H1 (cell line): Measurements from ENCODE around the gene ATL3. TPM values are rescaled to one million over a fixed set of nuclear protein-coding genes. Genes with fewer than 3 reads are reported as not detected.

ENCODE experiments used
- ASH2L ChIP-seq: fragments of 200-600, 300-600 bp; sonication (generic); IDR thresholded peaks from one replicate; pipeline ENCODE4 v1.7.1; 2017; ENCODE audit warnings: low read length
- BACH1 ChIP-seq: IDR thresholded peaks from 2 replicates; pipeline ENCODE4 v1.6.1; 2012; ENCODE audit warnings: low read length, improper control_type of control experiment
- CBX5 ChIP-seq: fragments of 300-800, 300-1000 bp; sonication (generic); IDR thresholded peaks from 2 replicates; pipeline ENCODE4 v1.7.1; 2016; ENCODE audit warnings: antibody characterized with exemption, low read length, low read depth
- CBX8 ChIP-seq: fragments of 300-800, 300-1000 bp; sonication (generic); IDR thresholded peaks from 2 replicates; pipeline ENCODE4 v1.7.1; 2016; ENCODE audit warnings: low read depth, low read length, borderline replicate concordance
- CHD2 ChIP-seq: IDR thresholded peaks from 2 replicates; pipeline ENCODE4 v1.6.1; 2012; ENCODE audit warnings: low read length, improper control_type of control experiment
- CREB1 ChIP-seq: IDR thresholded peaks from 2 replicates; pipeline ENCODE4 v1.6.1; 2012; ENCODE audit warnings: inconsistent platforms
- E2F6 ChIP-seq: IDR thresholded peaks from 2 replicates; pipeline ENCODE4 v1.6.1; 2012; ENCODE audit warnings: inconsistent platforms
- EP300 ChIP-seq, 2 experiments: IDR thresholded peaks; 1 replicate in 1 of 2; 2 replicates in 1 of 2; pipeline ENCODE4 v1.6.1; 2011 to 2012; ENCODE audit warnings: low read depth in 2 of 2, low read length in 2 of 2, mild to moderate bottlenecking in 2 of 2, borderline replicate concordance in 1 of 2, inconsistent platforms in 1 of 2, moderate library complexity in 1 of 2
- HDAC2 ChIP-seq, 2 experiments: fragments of 300-600 bp in 1 of 2; sonication (generic) in 1 of 2; IDR thresholded peaks; 2 replicates each; pipeline ENCODE4 v1.6.1; 2011 to 2012; ENCODE audit warnings: low read depth in 2 of 2, low read length in 2 of 2, mild to moderate bottlenecking in 2 of 2, moderate library complexity in 2 of 2, borderline replicate concordance in 1 of 2, inconsistent platforms in 1 of 2
- KDM4A ChIP-seq: IDR thresholded peaks from one replicate; pipeline ENCODE4 v1.7.1; 2012; ENCODE audit warnings: low read depth, mild to moderate bottlenecking, moderate library complexity, low read length, inconsistent platforms; ENCODE audit not compliant: severe bottlenecking
- MAFK ChIP-seq: IDR thresholded peaks from 2 replicates; pipeline ENCODE4 v1.6.1; 2012; ENCODE audit warnings: low read depth, mild to moderate bottlenecking, improper control_type of control experiment, low read length
- RAD21 ChIP-seq, 2 experiments: IDR thresholded peaks in 1 of 2; conservative IDR thresholded peaks in 1 of 2; 2 replicates each; pipeline ENCODE4 v1.6.1; 2011; ENCODE audit warnings: low read depth in 2 of 2, low read length in 2 of 2, improper control_type of control experiment in 1 of 2, inconsistent platforms in 1 of 2, mild to moderate bottlenecking in 1 of 2, moderate library complexity in 1 of 2
- SIN3A ChIP-seq, 2 experiments: IDR thresholded peaks in 1 of 2; conservative IDR thresholded peaks in 1 of 2; 2 replicates each; pipeline ENCODE4 v1.6.1; 2011 to 2012; ENCODE audit warnings: low read length in 2 of 2, improper control_type of control experiment in 1 of 2, low read depth in 1 of 2, mild to moderate bottlenecking in 1 of 2
- SIRT6 ChIP-seq: IDR thresholded peaks from one replicate; pipeline ENCODE4 v1.7.1; 2012; ENCODE audit warnings: low read length, inconsistent platforms
- SP4 ChIP-seq: IDR thresholded peaks from 2 replicates; pipeline ENCODE4 v1.6.1; 2012; ENCODE audit warnings: low read length, inconsistent platforms
- SUZ12 ChIP-seq: fragments of 200-600 bp; sonication (generic); IDR thresholded peaks from 2 replicates; pipeline ENCODE4 v1.6.1; 2012; ENCODE audit warnings: mild to moderate bottlenecking, inconsistent platforms, low read length, moderate library complexity, mixed read lengths
- TAF1 ChIP-seq: IDR thresholded peaks from 2 replicates; pipeline ENCODE4 v1.6.1; 2011; ENCODE audit warnings: mild to moderate bottlenecking, low read depth, low read length
- TBP ChIP-seq: IDR thresholded peaks from 2 replicates; pipeline ENCODE4 v1.6.1; 2011; ENCODE audit warnings: low read depth, low read length, improper control_type of control experiment
- TEAD4 ChIP-seq: IDR thresholded peaks from 2 replicates; pipeline ENCODE4 v1.6.1; 2012; ENCODE audit warnings: low read depth, low read length, inconsistent platforms, mixed read lengths
- USF2 ChIP-seq: IDR thresholded peaks from 2 replicates; pipeline ENCODE4 v1.6.1; 2011; ENCODE audit warnings: low read length, improper control_type of control experiment
- YY1 ChIP-seq: IDR thresholded peaks from 2 replicates; pipeline ENCODE4 v1.6.1; 2011; ENCODE audit warnings: low read depth, mild to moderate bottlenecking, low read length
- polyA plus RNA-seq, 7 experiments: library from polyadenylated mRNA; depleted of rRNA in 3 of 7; stranded (reverse) in 5 of 7; unstranded in 2 of 7; fragments of >200 nt in 5 of 7; fragments of 200-250 nt in 2 of 7; gene quantifications; 1 replicate in 5 of 7; 2 replicates in 1 of 7; 4 replicates in 1 of 7; pipeline versions ENCODE4 v1.2.1 to v1.2.3, GENCODE V29; 2011 to 2013; ENCODE audit warnings: missing spikeins in 2 of 7, mixed read lengths in 2 of 7
- total RNA-seq: library from RNA; stranded (reverse); fragmentation: NEBNext Ultra II Directional; extraction: Animal tissue kit (Norgen Biotek cat#: 25700); gene quantifications from 2 replicates; pipeline ENCODE4 v1.2.1, GENCODE V29; 2021

ATL3 gene
- total and polyA plus RNA-seq, 2 of the 8 experiments (the other 6 are each of a cell fraction or from before 2014, with no cell fraction given): 7.8 to 24.5 TPM

GRCh38 chr11:63671322-63672155, at the start of gene ATL3 (continued):
- TF ChIP-seq E2F6 (peak; percentile 100), CBX8 (no peak), CHD2 (peak; percentile 10; the same call in 1 of the 2 replicates), EP300 (IDR thresholded peaks at IDR 0.05; ENCODE audit: borderline replicate concordance in 1 of 2, low read depth in 2 of 2, low read length in 2 of 2) (peak in 1 of 2 experiments; percentile 56; a peak in 1 of 3 replicates), TAF1 (0 out of 2 replicates have a peak, but pooled peaks have one; percentile 37), MAFK (peak; percentile 37; the same call in 1 of the 2 replicates), ASH2L (peak; percentile 62), CBX5 (no peak), TBP (peak; percentile 55; the same call in 1 of the 2 replicates), BACH1 (peak; percentile 52; the same call in 1 of the 2 replicates), SIRT6 (no peak), USF2 (no peak; the same call in 1 of the 2 replicates), RAD21 (IDR thresholded peaks at IDR 0.05 in 1 of 2, conservative IDR thresholded peaks at IDR 0.05 in 1 of 2; ENCODE audit: low read depth in 2 of 2, low read length in 2 of 2) (no peak), CREB1 (peak; percentile 60; the same call in 1 of the 2 replicates), YY1 (0 out of 2 replicates have a peak, but pooled peaks have one; percentile 3), SP4 (peak; percentile 79), SUZ12 (no peak), HDAC2 (IDR thresholded peaks at IDR 0.05; ENCODE audit: borderline replicate concordance in 1 of 2, low read depth in 2 of 2, low read length in 2 of 2) (peak in 1 of 2 experiments; percentile 90; a peak in 1 of 4 replicates), SIN3A (conservative IDR thresholded peaks at IDR 0.05 in 1 of 2, IDR thresholded peaks at IDR 0.05 in 1 of 2; ENCODE audit: low read depth in 1 of 2, low read length in 2 of 2) (peak in 1 of 2 experiments; percentile 66; a peak in 2 of 4 replicates), TEAD4 (peak; percentile 65), KDM4A (peak; percentile 98)
